K562 (cell line): ENCODE data around the gene FOXP3. TPM values are rescaled to one million over a fixed set of nuclear protein-coding genes. Genes with fewer than 3 reads are reported as not detected.

ENCODE experiments used
- ATAC-seq: fragments of 200-7000 bp; cut with Tn5 transposase; 3 replicates; pipeline ENCODE4 v1.9.1; 2020; ENCODE audit warnings: moderate library complexity
- BruUV-seq: library from RNA; stranded (reverse); fragments of 400-500 nt; replicated peaks from 2 replicates; lab custom pipeline; 2021; lab: Mats Ljungman, UMichigan
- CTCF ChIA-PET: fragments of 300-600 bp; formaldehyde crosslinking; extraction: SDS; loops from one replicate; lab custom pipeline; 2021; ENCODE audit warnings: low intra/inter-chr PET ratio; lab: Yijun Ruan, JAX
- POLR2A ChIA-PET: fragments of 300-600, 350-650 bp; sonication (Branson Sonifier 250); formaldehyde crosslinking; extraction: SDS; loops from one replicate; lab custom pipeline; 2021; ENCODE audit warnings: antibody characterized with exemption, inconsistent platforms; lab: Yijun Ruan, JAX
- DNase-seq, 4 experiments: peaks; one replicate each; pipeline versions ENCODE4 v3.0.0 to v3.0.0-alpha.2; 2011 to 2018; ENCODE audit warnings: low spot score in 3 of 4, mixed read lengths in 3 of 4; ENCODE audit errors: extremely low read depth in 1 of 4
- FAIRE-seq: peaks from 2 replicates; lab custom pipeline; 2011; peaks lifted over from hg19 to GRCh38; lab: Jason Lieb, UNC
- H2AFZ ChIP-seq: 2 replicates; pipeline ENCODE4 v1.6.0; 2011; ENCODE audit warnings: low read depth, low read length, control low read depth, inconsistent platforms
- H3K27ac ChIP-seq: fragments of 200-600 bp; 3 replicates; pipeline ENCODE4 v1.8.0; 2011; ENCODE audit warnings: low read depth, mild to moderate bottlenecking, control low read depth, inconsistent platforms, low read length, moderate library complexity, mixed read lengths; ENCODE audit errors: extremely low read depth
- H3K27me3 ChIP-seq, 2 experiments: fragments of 300-600 bp in 1 of 2; 2 replicates in 1 of 2; 3 replicates in 1 of 2; pipeline versions ENCODE4 v1.6.0 to v1.8.0; 2011; ENCODE audit warnings: inconsistent platforms in 2 of 2, low read length in 2 of 2, mild to moderate bottlenecking in 1 of 2, mixed read lengths in 1 of 2, moderate library complexity in 1 of 2; ENCODE audit not compliant: control insufficient read depth in 2 of 2, insufficient read depth in 2 of 2
- H3K36me3 ChIP-seq: fragments of 300-600 bp; 3 replicates; pipeline ENCODE4 v1.8.0; 2011; ENCODE audit warnings: mild to moderate bottlenecking, low read length, inconsistent platforms; ENCODE audit not compliant: control insufficient read depth, insufficient read depth
- H3K4me1 ChIP-seq, 2 experiments: fragments of 200-600 bp in 1 of 2; replicated peaks in 1 of 2; 2 replicates in 1 of 2; 3 replicates in 1 of 2; pipeline versions ENCODE4 v1.5.1 to v1.8.0; 2011; ENCODE audit warnings: inconsistent platforms in 2 of 2, low read length in 2 of 2, mild to moderate bottlenecking in 1 of 2, mixed read lengths in 1 of 2, moderate library complexity in 1 of 2; ENCODE audit not compliant: control insufficient read depth in 2 of 2, insufficient read depth in 2 of 2
- H3K4me2 ChIP-seq: 2 replicates; pipeline ENCODE4 v1.6.1; 2011; ENCODE audit warnings: low read length, control low read depth, inconsistent platforms, mixed read lengths; ENCODE audit not compliant: insufficient read depth
- H3K4me3 ChIP-seq: fragments of 200-600 bp; sonication (generic), shearing (Covaris generic); 2 replicates; pipeline ENCODE4 v1.5.1; 2016; ENCODE audit warnings: control low read depth, inconsistent platforms
- H3K79me2 ChIP-seq: fragments of 200-600 bp; 3 replicates; pipeline ENCODE4 v1.8.0; 2011; ENCODE audit warnings: low read length, inconsistent platforms; ENCODE audit not compliant: control insufficient read depth, insufficient read depth
- H3K9ac ChIP-seq, 2 experiments: 2 replicates each; pipeline versions ENCODE4 v1.6.0 to v1.6.1; 2011; ENCODE audit warnings: low read depth in 2 of 2, low read length in 2 of 2, control low read depth in 1 of 2, inconsistent platforms in 1 of 2, mild to moderate bottlenecking in 1 of 2, mixed read lengths in 1 of 2; ENCODE audit not compliant: insufficient read depth in 1 of 2
- H3K9me1 ChIP-seq: one replicate; pipeline ENCODE4 v1.6.0; 2011; ENCODE audit warnings: inconsistent platforms, mild to moderate bottlenecking, low read length, moderate library complexity; ENCODE audit not compliant: control insufficient read depth, insufficient read depth
- H3K9me3 ChIP-seq: replicated peaks from 2 replicates; pipeline ENCODE4 v1.5.1; 2011; ENCODE audit warnings: low read depth, low read length, inconsistent platforms; ENCODE audit not compliant: control insufficient read depth, insufficient read depth
- H4K20me1 ChIP-seq: replicated peaks from 2 replicates; pipeline ENCODE4 v1.6.1; 2011; ENCODE audit warnings: low read length, inconsistent platforms, mixed read lengths; ENCODE audit not compliant: control insufficient read depth, insufficient read depth
- BRCA1 ChIP-seq, 2 experiments: fragments of 450-650 bp in 1 of 2; sonication (generic) in 1 of 2; formaldehyde crosslinking in 1 of 2; IDR thresholded peaks; 2 replicates each; pipeline versions ENCODE4 v1.5.0 to v1.6.1; 2017 to 2020; ENCODE audit warnings: mild to moderate bottlenecking in 1 of 2, missing genetic modification reagents in 1 of 2
- CREBBP ChIP-seq: IDR thresholded peaks from one replicate; pipeline ENCODE4 v1.6.1; 2012; ENCODE audit warnings: low read depth, mild to moderate bottlenecking, control low read depth, inconsistent platforms, low read length
- CREM ChIP-seq: IDR thresholded peaks from 2 replicates; pipeline ENCODE4 v1.6.1; 2014; ENCODE audit warnings: antibody characterized with exemption, low read depth
- GABPB2 ChIP-seq: fragments of 250-450 bp; sonication (Bioruptor Pico); conservative IDR thresholded peaks from 2 replicates; pipeline ENCODE4 v1.5.1; 2021; ENCODE audit warnings: mild to moderate bottlenecking
- NFYB ChIP-seq: IDR thresholded peaks from 2 replicates; pipeline ENCODE4 v1.6.1; 2011; ENCODE audit warnings: mild to moderate bottlenecking, moderate library complexity; ENCODE audit not compliant: insufficient read length; ENCODE audit errors: extremely low read depth
- TFAM ChIP-seq: fragments of 250-450 bp; sonication (Bioruptor Pico); conservative IDR thresholded peaks from 2 replicates; pipeline ENCODE4 v1.5.0; 2021; ENCODE audit warnings: mild to moderate bottlenecking, moderate library complexity
- ZC3H8 ChIP-seq: fragments of 450-650 bp; IDR thresholded peaks from 2 replicates; pipeline ENCODE4 v1.6.1; 2017
- ZNF124 ChIP-seq: sonication (generic); formaldehyde crosslinking; IDR thresholded peaks from 2 replicates; pipeline ENCODE4 v1.8.1; 2022; ENCODE audit warnings: missing genetic modification reagents
- ZNF57 ChIP-seq: fragments of 450-650 bp; formaldehyde crosslinking; IDR thresholded peaks from 2 replicates; pipeline ENCODE4 v1.4.0; 2020; ENCODE audit warnings: mild to moderate bottlenecking, moderate library complexity
- WGBS: fragments of 100-300 bp; shearing (Covaris generic); methylation state at CpG from one replicate; pipeline ENCODE4 v1.1.6; 2016; ENCODE audit warnings: low coverage, mixed read lengths; ENCODE audit not compliant: insufficient coverage; ENCODE audit errors: missing lambda C conversion rate; 5-methylcytosine and 5-hydroxymethylcytosine counted together
- in situ Hi-C: fragments of 300-500 bp; cut with MboI; formaldehyde crosslinking; loops from 4 replicates; pipeline ENCODE4 v1.15.0; 2018; ENCODE audit warnings: inconsistent platforms, mixed read lengths
- intact Hi-C: fragments of 100-400 bp; cut with micrococcal nuclease; formaldehyde crosslinking; loops from 2 replicates; pipeline ENCODE4 v1.14.2; 2022
- polyA plus RNA-seq, 8 experiments: library from polyadenylated mRNA; depleted of rRNA in 4 of 8; stranded (reverse) in 5 of 8; unstranded in 3 of 8; fragments of >200 nt; fragmentation: Nextera tagmentation in 2 of 8; fragmentation: Illumina TruSeq in 1 of 8; extraction: Ambion mirVana in 2 of 8; extraction: Trizol in 1 of 8; gene quantifications; 2 replicates each; pipeline versions ENCODE4 v1.2.1 to v1.2.3, GENCODE V29; 2011 to 2014; ENCODE audit warnings: inconsistent platforms in 1 of 8, missing spikeins in 1 of 8
- total RNA-seq, 7 experiments: library from RNA; depleted of rRNA in 6 of 7; stranded (reverse); fragments of >200 nt in 6 of 7; fragmentation: Illumina TruSeq in 2 of 7; extraction: Trizol in 2 of 7; gene quantifications; 2 replicates each; pipeline versions ENCODE4 v1.2.1 to v1.2.3, GENCODE V29; 2011 to 2021; ENCODE audit warnings: low replicate concordance in 1 of 7
- TF ChIP-seq, protein P1 (sequence below): fragments of 200-800 bp; sonication (Bioruptor generic); IDR thresholded peaks from 2 replicates; pipeline ENCODE4 v1.6.1; 2017; ENCODE audit warnings: missing genetic modification characterization, missing compliant biosample characterization
- TF ChIP-seq, protein P2 (sequence below): fragments of 250-450 bp; sonication (Bioruptor Pico); IDR thresholded peaks from 2 replicates; pipeline ENCODE4 v1.6.1; 2021; ENCODE audit warnings: mild to moderate bottlenecking

The FOXP3 gene
- total and polyA plus RNA-seq, 9 of the 15 experiments (the other 6 are each of a cell fraction or from before 2014, with no cell fraction given), result 0.04 to 0.24 (median 0.07) TPM; not detected in 4

DNA sequence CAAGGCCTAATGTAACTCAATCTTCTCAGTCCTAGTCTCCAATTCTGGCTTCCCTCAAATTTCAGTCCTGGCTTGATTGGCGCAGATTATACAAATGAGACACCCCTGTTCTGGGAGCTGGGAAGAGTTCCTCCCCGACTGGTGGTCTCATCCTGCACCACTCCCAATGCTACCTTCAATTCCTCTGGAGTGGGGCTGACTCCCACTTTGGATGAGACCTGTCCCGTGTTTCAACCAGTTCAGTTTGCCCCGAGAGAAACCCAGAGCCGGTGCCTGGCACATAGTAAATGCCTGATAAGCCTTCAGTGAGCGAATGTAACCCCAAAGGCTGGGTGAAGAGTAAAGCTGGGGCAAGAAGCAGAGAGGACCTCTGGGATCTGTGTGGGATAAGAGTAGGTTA is 60.5 kb downstream of the FOXP3 start:
- H3K4me2 ChIP-seq, result no peak overlapping the region
- ChIA-PET POLR2A (no interaction called here), CTCF (no interaction called here)
- no peak for DNase-seq
- BruUV-seq, result no TSS peak
- no peaks in the 10 kb centered on the region for H4K20me1 ChIP-seq
- H2AFZ ChIP-seq, result no peak overlapping the region
- H3K79me2 ChIP-seq, result no peaks in the 10 kb centered on the region
- no peak for ATAC-seq
- H3K4me3 ChIP-seq, result no peak overlapping the region
- H3K4me1 ChIP-seq, result peaks cover 4 to 17% of the 10 kb centered on the region in 2 experiments; a peak in 4 of 5 replicates
- no peak for FAIRE-seq
- no peak overlapping the region for H3K27ac ChIP-seq
- in situ Hi-C loops, result no loop called here
- intact Hi-C loops, result no loop called here
- no peaks in the 10 kb centered on the region for H3K27me3 ChIP-seq
- no peak overlapping the region for H3K9ac ChIP-seq
- no peaks in the 10 kb centered on the region for H3K36me3 ChIP-seq
- no peaks in the 10 kb centered on the region for H3K9me1 ChIP-seq
- 34% methylated on average over 6 of the region's 6 CpGs for WGBS
- TF ChIP-seq BRCA1 (IDR thresholded peaks at IDR 0.05) (no peak), BRCA1 (CRISPR knock-in tag; IDR thresholded peaks at IDR 0.05) (no peak), GABPB2 (CRISPR knock-in tag) (no peak), CREBBP (no peak), TFAM (CRISPR knock-in tag) (no peak), CREM (no peak), NFYB (no peak), ZC3H8 (no peak), ZNF57 (CRISPR knock-in tag) (no peak), ZNF124 (CRISPR knock-in tag) (no peak)
- TF ChIP-seq, protein P1, sequence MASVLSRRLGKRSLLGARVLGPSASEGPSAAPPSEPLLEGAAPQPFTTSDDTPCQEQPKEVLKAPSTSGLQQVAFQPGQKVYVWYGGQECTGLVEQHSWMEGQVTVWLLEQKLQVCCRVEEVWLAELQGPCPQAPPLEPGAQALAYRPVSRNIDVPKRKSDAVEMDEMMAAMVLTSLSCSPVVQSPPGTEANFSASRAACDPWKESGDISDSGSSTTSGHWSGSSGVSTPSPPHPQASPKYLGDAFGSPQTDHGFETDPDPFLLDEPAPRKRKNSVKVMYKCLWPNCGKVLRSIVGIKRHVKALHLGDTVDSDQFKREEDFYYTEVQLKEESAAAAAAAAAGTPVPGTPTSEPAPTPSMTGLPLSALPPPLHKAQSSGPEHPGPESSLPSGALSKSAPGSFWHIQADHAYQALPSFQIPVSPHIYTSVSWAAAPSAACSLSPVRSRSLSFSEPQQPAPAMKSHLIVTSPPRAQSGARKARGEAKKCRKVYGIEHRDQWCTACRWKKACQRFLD (CRISPR knock-in tag), result no peak
- TF ChIP-seq, protein P2, sequence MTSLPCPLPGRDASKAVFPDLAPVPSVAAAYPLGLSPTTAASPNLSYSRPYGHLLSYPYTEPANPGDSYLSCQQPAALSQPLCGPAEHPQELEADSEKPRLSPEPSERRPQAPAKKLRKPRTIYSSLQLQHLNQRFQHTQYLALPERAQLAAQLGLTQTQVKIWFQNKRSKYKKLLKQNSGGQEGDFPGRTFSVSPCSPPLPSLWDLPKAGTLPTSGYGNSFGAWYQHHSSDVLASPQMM (CRISPR knock-in tag), result no peak
- no peaks in the 10 kb centered on the region for H3K9me3 ChIP-seq
